Lower leg skin (tissue), 4 donors: Measurements from ENCODE around the gene SPHKAP. TPM values are rescaled to one million over a fixed set of nuclear protein-coding genes. Genes with fewer than 3 reads are reported as not detected.

ENCODE experiments used
- DNase-seq, 2 donors: peaks; one replicate each; pipeline ENCODE4 v3.0.0-alpha.2; 2019; ENCODE audit warnings: low spot score in 2 of 2
- H3K4me3 ChIP-seq: fragments of 200-600 bp; sonication (generic); 2 replicates; pipeline ENCODE4 v1.5.1; 2017; ENCODE audit warnings: mild to moderate bottlenecking, low read depth; ENCODE audit not compliant: poor library complexity, severe bottlenecking
- POLR2A ChIP-seq, 2 donors: fragments of 450-650 bp; IDR thresholded peaks; one replicate each; pipeline ENCODE4 v1.6.1; 2016 to 2017; ENCODE audit warnings: antibody characterized with exemption in 2 of 2, mild to moderate bottlenecking in 1 of 2, moderate library complexity in 1 of 2
- WGBS, 2 donors: methylation state at CpG; one replicate each; pipeline ENCODE4 v1.1.5; 2018; 5-methylcytosine and 5-hydroxymethylcytosine counted together
- intact Hi-C: fragments of 100-400 bp; cut with DNase I; formaldehyde crosslinking; loops from one replicate; pipeline ENCODE4 v1.15.0; 2023; ENCODE audit warnings: low total_unique reads
- total RNA-seq, 4 donors: library from RNA; depleted of rRNA; stranded (reverse); fragments of >200 nt; gene quantifications; one replicate each; pipeline ENCODE4 v1.1.0, GENCODE V29; 2016
- TF ChIP-seq, protein P1 (sequence below), 3 donors: fragments of 450-650 bp; IDR thresholded peaks; one replicate each; pipeline ENCODE4 v1.5.1; 2016; ENCODE audit warnings: antibody characterized with exemption in 3 of 3, mild to moderate bottlenecking in 3 of 3, moderate library complexity in 2 of 3

Gene SPHKAP
- total RNA-seq, 4 donors from 2014 or later, result 0.05 to 0.49 (median 0.18) TPM

DNA sequence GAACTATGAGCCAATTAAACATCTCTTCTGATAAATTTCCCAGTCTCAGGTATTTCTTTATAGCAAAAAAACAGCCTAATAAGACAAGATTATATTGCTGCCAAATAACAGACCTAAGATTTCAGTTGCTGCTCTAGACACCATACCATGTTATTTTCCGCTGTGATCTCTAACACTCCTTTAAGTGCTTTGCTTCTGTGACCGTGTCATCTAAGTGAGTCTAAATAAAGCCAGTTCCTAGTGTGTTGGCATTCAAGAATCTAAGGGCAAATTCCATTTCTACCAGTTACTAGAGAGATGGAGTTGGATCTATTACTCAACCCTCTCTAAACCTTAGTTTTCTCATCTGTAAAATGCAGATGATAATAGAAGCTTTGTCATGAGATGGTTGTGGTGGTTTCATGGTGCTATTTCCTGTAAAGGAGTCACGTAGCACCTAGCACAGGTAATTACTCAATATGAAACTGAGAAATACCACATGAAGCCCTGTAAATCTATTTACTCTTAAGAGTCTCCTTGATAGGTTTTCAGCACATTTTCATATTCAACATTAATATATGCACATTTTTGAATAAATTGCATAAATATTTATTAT is 40.5 kb downstream of the SPHKAP start:
- WGBS, 2 donors, result 64 to 71% methylated on average over 3 of the region's 3 CpGs
- no peak overlapping the region for H3K4me3 ChIP-seq
- no peak for DNase-seq
- intact Hi-C loops, result loop anchor here (2.0 kb wide), 1 partner anchor 34 kb away; no protein-coding TSS in a partner anchor
- TF ChIP-seq, protein P1, sequence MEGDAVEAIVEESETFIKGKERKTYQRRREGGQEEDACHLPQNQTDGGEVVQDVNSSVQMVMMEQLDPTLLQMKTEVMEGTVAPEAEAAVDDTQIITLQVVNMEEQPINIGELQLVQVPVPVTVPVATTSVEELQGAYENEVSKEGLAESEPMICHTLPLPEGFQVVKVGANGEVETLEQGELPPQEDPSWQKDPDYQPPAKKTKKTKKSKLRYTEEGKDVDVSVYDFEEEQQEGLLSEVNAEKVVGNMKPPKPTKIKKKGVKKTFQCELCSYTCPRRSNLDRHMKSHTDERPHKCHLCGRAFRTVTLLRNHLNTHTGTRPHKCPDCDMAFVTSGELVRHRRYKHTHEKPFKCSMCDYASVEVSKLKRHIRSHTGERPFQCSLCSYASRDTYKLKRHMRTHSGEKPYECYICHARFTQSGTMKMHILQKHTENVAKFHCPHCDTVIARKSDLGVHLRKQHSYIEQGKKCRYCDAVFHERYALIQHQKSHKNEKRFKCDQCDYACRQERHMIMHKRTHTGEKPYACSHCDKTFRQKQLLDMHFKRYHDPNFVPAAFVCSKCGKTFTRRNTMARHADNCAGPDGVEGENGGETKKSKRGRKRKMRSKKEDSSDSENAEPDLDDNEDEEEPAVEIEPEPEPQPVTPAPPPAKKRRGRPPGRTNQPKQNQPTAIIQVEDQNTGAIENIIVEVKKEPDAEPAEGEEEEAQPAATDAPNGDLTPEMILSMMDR (IDR thresholded peaks at IDR 0.05), result no peak
- no peak for TF ChIP-seq POLR2A (IDR thresholded peaks at IDR 0.05)

DNA sequence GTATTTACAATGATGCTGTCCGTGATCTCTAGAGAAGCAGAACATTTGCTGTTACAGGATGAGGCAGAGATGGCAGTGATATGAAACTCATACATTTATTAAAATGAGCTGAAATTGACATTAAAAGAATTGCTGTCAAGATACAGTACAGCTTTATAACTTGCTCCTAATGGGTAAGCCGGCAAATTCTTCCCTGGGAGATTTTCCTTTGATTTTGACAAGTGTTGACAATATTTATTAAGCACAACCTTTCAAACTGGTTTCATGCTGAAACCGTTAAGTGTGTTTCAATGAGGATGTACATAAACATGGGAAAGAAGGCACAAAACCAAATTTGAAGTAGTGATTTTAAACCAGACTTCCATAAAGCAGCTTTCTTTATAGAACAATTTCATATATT is 45.5 kb downstream of the SPHKAP start:
- DNase-seq, result no peak
- no peak for TF ChIP-seq POLR2A (IDR thresholded peaks at IDR 0.05)
- TF ChIP-seq, protein P1 (IDR thresholded peaks at IDR 0.05), result no peak
- intact Hi-C loops, result no loop called here
- 55 to 56% methylated on average over 3 of the region's 3 CpGs for WGBS, 2 donors
- H3K4me3 ChIP-seq, result no peak overlapping the region

DNA sequence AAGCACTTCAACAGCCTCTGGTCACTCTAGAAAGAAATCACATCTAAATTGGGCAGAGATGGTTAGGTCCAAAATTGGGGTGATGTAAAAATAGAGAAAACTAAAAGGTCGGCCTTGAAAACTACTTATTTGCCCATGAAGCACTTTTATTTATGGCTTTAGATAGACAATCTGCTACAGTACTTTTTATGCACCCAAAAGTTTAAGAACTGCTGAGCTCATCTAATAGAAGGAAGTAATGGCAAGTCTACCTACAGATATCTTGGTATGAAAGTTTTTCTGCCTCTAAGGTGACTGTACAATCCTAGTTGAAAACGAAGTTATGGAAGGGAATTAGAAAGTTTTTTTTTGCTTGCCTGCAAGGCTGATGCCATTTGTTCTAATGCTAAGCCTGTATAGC is 46.2 kb downstream of the SPHKAP start:
- TF ChIP-seq, protein P1 (IDR thresholded peaks at IDR 0.05), result no peak
- TF ChIP-seq POLR2A (IDR thresholded peaks at IDR 0.05), result no peak
- WGBS, 2 donors, result 68 to 71% methylated on average over 2 of the region's 2 CpGs
- intact Hi-C loops, result no loop called here
- no peak overlapping the region for H3K4me3 ChIP-seq
- DNase-seq, result no peak

DNA sequence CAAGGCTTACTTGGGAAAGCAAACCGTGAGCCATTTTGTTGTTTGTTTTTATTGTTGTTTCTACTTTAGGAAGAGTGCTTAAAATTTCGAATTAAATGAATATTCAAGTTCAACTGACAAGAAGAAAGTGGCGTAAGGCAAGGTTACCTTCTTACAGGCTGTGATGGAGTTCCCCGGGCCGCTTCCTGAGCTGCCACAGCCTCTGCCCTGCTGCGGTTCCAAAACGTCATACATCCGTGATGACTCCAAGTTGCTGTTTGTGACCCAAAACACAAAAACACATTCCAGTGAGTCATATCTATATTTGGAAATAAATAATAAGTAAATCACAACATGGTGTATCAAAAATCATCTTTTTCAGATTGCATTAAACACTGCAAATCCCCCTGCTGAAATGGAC is 49.7 kb downstream of the SPHKAP start:
- no peak overlapping the region for H3K4me3 ChIP-seq
- TF ChIP-seq, protein P1 (IDR thresholded peaks at IDR 0.05), result no peak
- no peak for TF ChIP-seq POLR2A (IDR thresholded peaks at IDR 0.05)
- DNase-seq, result no peak
- WGBS, 2 donors, result 67 to 75% methylated on average over 8 of the region's 8 CpGs
- intact Hi-C loops, result no loop called here

DNA sequence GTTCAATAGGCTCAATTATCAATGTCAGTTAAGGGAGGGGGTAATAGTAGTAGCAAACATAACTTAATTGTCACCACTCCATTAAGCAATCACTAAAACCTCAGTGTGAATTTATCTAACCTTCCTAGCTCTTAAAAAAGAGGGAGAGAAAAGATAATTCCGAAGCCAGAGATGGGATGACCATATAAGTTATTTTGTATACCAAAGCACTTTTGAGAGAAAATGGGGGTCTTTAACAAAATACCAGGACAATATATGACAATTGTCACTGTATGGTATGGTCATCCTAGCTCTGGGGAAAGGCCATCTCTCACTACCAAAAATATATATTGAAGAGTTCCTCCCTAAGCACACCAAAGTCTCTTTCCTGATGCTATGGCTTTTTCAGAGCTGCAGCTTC is 55.1 kb downstream of the SPHKAP start:
- TF ChIP-seq, protein P1 (IDR thresholded peaks at IDR 0.05), result no peak
- no peak for TF ChIP-seq POLR2A (IDR thresholded peaks at IDR 0.05)
- no peak overlapping the region for H3K4me3 ChIP-seq
- intact Hi-C loops, result no loop called here
- no peak for DNase-seq
- 37 to 50% methylated on average over 1 of the region's 1 CpG for WGBS, 2 donors

DNA sequence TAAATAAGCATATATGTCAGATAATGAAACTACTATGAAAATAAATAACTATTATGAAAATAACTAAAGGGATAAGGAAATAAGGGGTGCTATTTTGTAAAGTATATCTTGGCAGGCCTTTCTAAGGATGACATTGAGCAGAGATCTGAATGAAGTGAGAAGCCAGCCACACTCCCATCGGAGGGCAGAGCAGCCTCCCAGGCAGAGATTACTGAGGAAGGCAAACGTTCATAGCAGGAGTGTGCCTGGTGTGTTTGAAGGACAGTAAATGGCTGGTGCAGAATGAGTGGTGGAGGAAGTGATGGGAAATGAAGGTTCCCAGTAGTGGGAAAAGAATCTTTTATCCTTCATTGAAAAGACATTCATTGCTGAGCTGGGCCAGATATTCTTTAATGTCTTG is 62.5 kb downstream of the SPHKAP start:
- intact Hi-C loops, result no loop called here
- no peak overlapping the region for H3K4me3 ChIP-seq
- TF ChIP-seq, protein P1 (IDR thresholded peaks at IDR 0.05), result no peak
- no peak for TF ChIP-seq POLR2A (IDR thresholded peaks at IDR 0.05)
- 42 to 48% methylated on average over 2 of the region's 2 CpGs for WGBS, 2 donors
- DNase-seq, result no peak
